GM12872 (cell line): ENCODE results near the gene ACTRT2.

Experiments used
- CTCF ChIP-seq: IDR thresholded peaks from 3 replicates; pipeline ENCODE4 v1.5.1; 2011; ENCODE audit warnings: low read depth, mild to moderate bottlenecking, low read length, moderate library complexity; ENCODE audit not compliant: insufficient read depth

ACTRT2 gene

GRCh38 chr1:3058263-3059030, 37.2 kb downstream of the ACTRT2 start:
- TF ChIP-seq CTCF: no peak

GRCh38 chr1:3060127-3060526, 38.9 kb downstream of the ACTRT2 start:
- no peak for TF ChIP-seq CTCF

- no peak for TF ChIP-seq CTCF
Observed at GRCh38 chr1:3060601-3061551, 39.6 kb downstream of the ACTRT2 start.

- no peak for TF ChIP-seq CTCF
Observed at GRCh38 chr1:3061566-3061965, 40.3 kb downstream of the ACTRT2 start.

GRCh38 chr1:3061981-3062615, 40.8 kb downstream of the ACTRT2 start:
- no peak for TF ChIP-seq CTCF

- no peak for TF ChIP-seq CTCF
Observed at GRCh38 chr1:3062616-3063378, 41.5 kb downstream of the ACTRT2 start.
